GM12892 (cell line): Measurements from ENCODE around the gene YTHDF1.

Experiments
- DNase-seq: peaks from one replicate; pipeline ENCODE4 v3.0.0; 2011; ENCODE audit not compliant: insufficient read length
- FAIRE-seq: peaks from 2 replicates; lab custom pipeline; 2011; peaks lifted over from hg19 to GRCh38; lab: Jason Lieb, UNC
- POLR2A ChIP-seq: IDR thresholded peaks from 2 replicates; pipeline ENCODE4 v1.6.1; 2011; ENCODE audit warnings: low read depth, low read length, control low read depth
- POLR2AphosphoS5 ChIP-seq: IDR thresholded peaks from 2 replicates; pipeline ENCODE4 v1.6.1; 2011; ENCODE audit warnings: low read depth, low read length, control low read depth
- TAF1 ChIP-seq: IDR thresholded peaks from 2 replicates; pipeline ENCODE4 v1.6.1; 2011; ENCODE audit warnings: low read depth, mild to moderate bottlenecking, control low read depth, low read length, borderline replicate concordance

YTHDF1 gene

GRCh38 chr20:63194007-63194796 lies 21.7 kb downstream of the YTHDF1 start:
- no peak for DNase-seq
- TF ChIP-seq POLR2AphosphoS5 (peak; percentile 64), POLR2A (peak; percentile 40; the same call in 1 of the 2 replicates), TAF1 (no peak)
- no peak for FAIRE-seq

DNA sequence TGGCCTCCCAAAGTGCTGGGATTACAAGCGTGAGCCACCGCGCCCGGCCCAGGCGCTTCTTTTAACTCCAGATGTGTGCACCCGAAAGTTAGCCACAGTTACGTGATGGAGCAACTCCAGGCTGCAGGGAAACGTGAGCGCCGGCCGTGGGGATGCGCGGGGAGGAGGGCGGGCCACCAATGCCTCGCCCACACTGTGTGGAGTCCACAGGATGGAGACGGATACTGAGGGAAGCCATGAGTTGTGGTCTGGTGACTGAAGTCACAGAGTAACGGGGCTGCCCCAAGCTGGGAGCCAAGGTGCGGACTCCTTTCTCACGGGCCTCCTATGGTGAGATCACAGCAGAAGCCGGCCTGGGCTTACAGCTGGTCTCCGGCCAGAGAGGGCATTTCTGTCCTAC lies 23.2 kb downstream of the YTHDF1 start:
- FAIRE-seq (no peak), DNase-seq (no peak)
- TF ChIP-seq POLR2A: no peak

DNA sequence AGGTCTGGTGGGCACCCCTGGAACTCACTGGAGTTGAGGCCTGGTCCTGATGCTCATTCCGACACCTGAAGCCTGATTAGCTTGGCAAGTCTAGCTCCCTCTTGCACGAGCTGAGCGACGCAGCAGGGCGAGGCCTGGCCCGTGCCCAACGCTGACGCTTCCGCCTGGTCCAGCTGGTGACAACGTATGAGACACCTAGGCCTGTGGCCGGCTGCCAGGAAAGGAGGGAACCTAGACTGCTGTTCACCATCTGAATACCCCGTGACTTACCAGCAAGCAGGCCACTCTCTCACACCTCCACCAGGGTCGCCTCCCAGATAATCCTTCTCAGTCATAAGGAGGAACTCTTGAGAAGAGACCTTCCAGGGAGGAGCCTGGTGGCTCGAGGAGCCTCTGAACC lies 24.5 kb downstream of the YTHDF1 start:
- no peak for TF ChIP-seq POLR2A
- no peak for TF ChIP-seq POLR2AphosphoS5
- FAIRE-seq: no peak
- no peak for DNase-seq

- FAIRE-seq (no peak), DNase-seq (no peak)
- no peak for TF ChIP-seq POLR2A
- no peak for TF ChIP-seq TAF1
- TF ChIP-seq POLR2AphosphoS5: no peak
Measured at GRCh38 chr20:63190828-63191227, 25.1 kb downstream of the YTHDF1 start.

DNA sequence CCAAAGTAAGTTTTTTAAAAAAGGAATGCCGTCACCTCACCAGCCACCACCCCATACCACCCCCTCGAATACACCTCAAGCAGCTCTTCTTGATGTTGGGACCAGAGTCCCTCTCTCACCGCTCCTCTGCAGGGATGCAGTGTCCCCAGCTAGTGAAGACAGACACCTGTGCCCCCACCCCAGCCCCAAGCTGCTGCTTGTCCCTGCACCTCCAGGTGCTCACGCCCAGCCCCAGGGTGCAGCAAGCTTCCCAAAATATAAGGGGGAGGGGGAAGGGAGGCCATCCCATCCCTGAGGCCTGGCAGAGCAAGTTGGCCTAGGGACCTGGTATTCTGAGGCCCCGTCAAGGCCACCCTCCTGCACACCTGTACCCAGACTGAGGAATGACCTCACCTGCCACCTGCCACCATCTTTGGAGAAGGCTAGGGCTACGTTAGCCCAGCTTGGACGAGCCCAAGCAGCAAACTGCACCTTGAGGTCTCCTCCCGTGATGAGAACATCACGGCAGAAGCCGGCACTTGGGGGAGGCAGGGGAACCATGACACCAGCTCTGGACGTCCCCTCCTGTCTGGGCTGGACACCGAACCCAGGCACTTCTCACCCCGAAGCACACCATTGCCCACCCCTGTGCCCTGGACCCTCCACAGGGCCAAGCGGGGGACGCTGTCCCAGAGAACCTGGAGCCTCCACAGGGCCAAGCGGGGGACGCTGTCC lies 25.9 kb downstream of the YTHDF1 start:
- DNase-seq (no peak), FAIRE-seq (no peak)
- no peak for TF ChIP-seq POLR2A
- TF ChIP-seq POLR2AphosphoS5: no peak
- TF ChIP-seq TAF1: no peak

- no peak for TF ChIP-seq POLR2AphosphoS5
- TF ChIP-seq TAF1: no peak
- TF ChIP-seq POLR2A: no peak
- no peak for FAIRE-seq
- no peak for DNase-seq
Measured at GRCh38 chr20:63189322-63189642, 26.6 kb downstream of the YTHDF1 start.

GRCh38 chr20:63188641-63189321 lies 27.1 kb downstream of the YTHDF1 start:
- FAIRE-seq (no peak), DNase-seq (no peak)
- no peak for TF ChIP-seq POLR2AphosphoS5
- TF ChIP-seq POLR2A: no peak
- no peak for TF ChIP-seq TAF1

- no peak for TF ChIP-seq TAF1
- DNase-seq (no peak), FAIRE-seq (no peak)
Measured at GRCh38 chr20:63188159-63188442, 27.8 kb downstream of the YTHDF1 start.

DNA sequence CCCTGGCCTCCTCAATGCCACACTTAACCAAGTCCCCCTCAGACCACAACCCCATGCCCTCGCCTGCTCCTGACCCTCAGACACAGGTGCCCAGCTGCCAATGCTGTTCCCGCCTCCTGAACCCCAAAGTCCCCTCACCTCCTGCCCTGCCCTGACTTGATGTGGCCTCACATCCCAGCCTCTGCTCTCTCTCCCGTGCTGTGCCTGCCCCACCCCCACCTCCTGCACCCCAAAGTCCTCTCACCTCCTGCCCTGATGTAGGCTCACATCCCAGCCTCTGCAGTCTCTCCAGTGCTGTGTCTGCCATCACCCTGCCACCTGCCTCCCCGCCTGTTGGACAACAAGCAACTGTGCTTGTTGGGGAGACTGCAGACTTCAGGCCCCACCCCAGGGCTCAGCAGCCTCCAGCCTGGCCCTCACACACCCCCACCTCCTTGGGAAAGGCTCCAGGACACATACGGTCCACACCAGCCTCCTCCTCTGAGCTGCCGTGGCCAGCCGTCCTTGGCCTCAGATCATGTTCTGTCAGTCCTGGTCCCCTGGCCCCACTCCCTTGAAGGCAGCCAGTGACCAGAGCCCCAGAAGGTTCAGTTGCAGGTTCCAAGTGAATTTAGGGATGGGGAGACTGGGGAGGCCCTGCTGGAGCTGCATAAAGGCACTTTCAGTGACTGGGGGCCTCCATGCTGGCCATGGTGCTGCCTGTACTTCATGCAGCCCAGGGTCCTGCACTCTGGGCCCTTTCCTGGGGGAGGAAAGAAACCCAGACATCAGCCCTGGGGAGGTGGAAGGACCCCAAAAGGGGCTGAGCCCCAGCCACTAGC lies 28.4 kb downstream of the YTHDF1 start:
- TF ChIP-seq TAF1: no peak
- no peak for FAIRE-seq

DNA sequence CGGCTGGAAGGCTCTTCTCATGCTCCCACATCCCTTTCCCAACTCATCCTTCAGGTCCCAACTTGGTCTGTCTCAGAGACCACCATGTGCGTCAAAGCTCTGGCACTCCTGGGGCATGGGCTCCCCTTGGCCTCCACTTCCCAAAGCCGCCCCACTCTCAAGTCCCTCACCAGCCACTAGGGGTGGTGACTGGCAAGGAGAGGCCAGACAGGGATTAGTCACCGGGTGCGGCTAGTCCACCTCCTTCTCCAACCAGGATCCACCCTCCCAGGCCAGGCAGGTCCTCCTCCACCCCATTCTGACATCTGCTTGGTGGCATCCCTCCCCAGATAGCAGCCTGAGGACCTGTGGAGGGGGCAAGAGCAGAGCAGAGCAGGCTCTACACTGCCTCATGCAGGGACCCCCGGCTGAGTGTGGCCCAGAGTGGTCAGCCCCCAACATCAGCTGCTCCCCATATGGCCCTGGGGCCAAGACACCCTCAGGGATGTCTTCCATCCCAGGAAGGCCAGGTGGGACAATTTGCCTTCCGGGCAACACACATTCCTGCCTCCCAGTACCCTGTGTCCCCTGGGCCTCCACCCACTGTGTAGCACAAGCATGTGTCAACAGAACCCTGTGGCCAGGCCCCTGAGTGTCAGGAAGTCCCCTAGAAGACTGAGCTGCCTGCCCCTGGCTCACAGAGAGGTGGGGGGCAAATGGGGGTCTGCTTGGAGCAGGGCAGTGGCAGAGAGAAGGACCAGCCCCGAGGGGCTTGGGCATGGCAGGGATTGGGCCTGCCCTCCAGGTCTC lies 29.2 kb downstream of the YTHDF1 start:
- no peak for FAIRE-seq
- no peak for DNase-seq
- TF ChIP-seq POLR2A (no peak), TAF1 (no peak), POLR2AphosphoS5 (no peak)

More for the DNA sequence above, 28.4 kb downstream of the YTHDF1 start:
- DNase-seq: no peak

DNA sequence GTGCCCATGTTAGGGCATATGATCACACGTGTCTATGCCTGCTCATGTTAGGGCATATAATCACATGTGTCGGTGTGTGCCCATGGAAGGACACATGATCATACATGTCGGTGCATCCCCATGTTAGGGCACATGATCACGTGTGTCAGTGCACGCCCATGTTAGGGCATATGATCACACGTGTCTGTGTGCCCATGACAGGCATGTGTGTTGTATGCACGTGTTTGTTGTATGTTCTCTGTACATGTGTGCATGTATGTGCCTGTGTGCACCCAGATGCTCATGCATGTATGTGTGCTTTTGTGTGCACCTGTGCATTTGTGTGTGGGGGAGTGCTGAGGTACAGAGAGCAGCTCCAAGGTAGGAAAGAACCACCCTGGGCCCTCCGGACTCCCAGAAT lies 29.8 kb downstream of the YTHDF1 start:
- FAIRE-seq (no peak), DNase-seq (no peak)
- TF ChIP-seq POLR2AphosphoS5 (no peak), TAF1 (no peak), POLR2A (no peak)
